NCI-H1694 (cell line): ENCODE results near the gene PNPLA6.

Source experiments
- DNase-seq: peaks from one replicate; lab custom pipeline; 2025; lab: John Stamatoyannopoulos, UW

PNPLA6 gene

GRCh38 chr19:7600721-7601120 lies 65.2 kb downstream of the PNPLA6 start:
- no peak for DNase-seq

GRCh38 chr19:7602240-7602934 lies 66.9 kb downstream of the PNPLA6 start:
- no peak for DNase-seq

GRCh38 chr19:7602935-7603497 lies 67.5 kb downstream of the PNPLA6 start:
- DNase-seq, result no peak

GRCh38 chr19:7603919-7604318 lies 68.4 kb downstream of the PNPLA6 start:
- no peak for DNase-seq

- no peak for DNase-seq
Observed at GRCh38 chr19:7605490-7606222, 70.1 kb downstream of the PNPLA6 start.

GRCh38 chr19:7606289-7606688 lies 70.8 kb downstream of the PNPLA6 start:
- no peak for DNase-seq

GRCh38 chr19:7607212-7607873 lies 71.8 kb downstream of the PNPLA6 start:
- DNase-seq, result no peak

- no peak for DNase-seq
Observed at GRCh38 chr19:7607874-7608560, 72.5 kb downstream of the PNPLA6 start.

- no peak for DNase-seq
Observed at GRCh38 chr19:7610491-7611240, 75.1 kb downstream of the PNPLA6 start.
